Measurements from ENCODE around the gene GLRA3.

Gene GLRA3

GRCh38 chr4:174669270-174669669 is 159.8 kb downstream of the GLRA3 start:
- Histone ChIP-seq H3K27ac (no peak overlapping the region), H3K4me3 (no peak overlapping the region)
- no peak for TF ChIP-seq CTCF (IDR thresholded peaks at IDR 0.05)
- no peak for DNase-seq (ENCODE audit: low spot score)

- no peak for TF ChIP-seq CTCF (IDR thresholded peaks at IDR 0.05)
- H3K27ac ChIP-seq: no peak overlapping the region
- DNase-seq (ENCODE audit: low spot score): no peak
- no peak overlapping the region for H3K4me3 ChIP-seq
These were observed 163.2 kb downstream of the GLRA3 start for GRCh38 chr4:174665799-174666198.

GRCh38 chr4:174663216-174663615 is 165.8 kb downstream of the GLRA3 start:
- no peak for TF ChIP-seq CTCF (IDR thresholded peaks at IDR 0.05)
- no peak for DNase-seq (ENCODE audit: low spot score)

GRCh38 chr4:174658246-174658645 is 170.8 kb downstream of the GLRA3 start:
- TF ChIP-seq CTCF (IDR thresholded peaks at IDR 0.05): no peak
- Histone ChIP-seq H3K27ac (no peak overlapping the region), H3K4me3 (no peak overlapping the region)
- no peak for DNase-seq (ENCODE audit: low spot score)

More at GRCh38 chr4:174663216-174663615, 165.8 kb downstream of the GLRA3 start:
- no peak overlapping the region for H3K27ac ChIP-seq
- H3K4me3 ChIP-seq: no peak overlapping the region

GRCh38 chr4:174657472-174657871 is 171.6 kb downstream of the GLRA3 start:
- no peak for TF ChIP-seq CTCF (IDR thresholded peaks at IDR 0.05)
- H3K4me3 ChIP-seq: no peak overlapping the region
- no peak for DNase-seq (ENCODE audit: low spot score)
- no peak overlapping the region for H3K27ac ChIP-seq

GRCh38 chr4:174654634-174655033 is 174.4 kb downstream of the GLRA3 start:
- TF ChIP-seq CTCF (IDR thresholded peaks at IDR 0.05): no peak
- no peak overlapping the region for H3K27ac ChIP-seq
- no peak for DNase-seq (ENCODE audit: low spot score)
- no peak overlapping the region for H3K4me3 ChIP-seq

- H3K4me3 ChIP-seq: no peak overlapping the region
- H3K27ac ChIP-seq: no peak overlapping the region
- no peak for TF ChIP-seq CTCF (IDR thresholded peaks at IDR 0.05)
- DNase-seq (ENCODE audit: low spot score): no peak
These were observed 178.2 kb downstream of the GLRA3 start for GRCh38 chr4:174650711-174651355.

Data from coronary artery (tissue), 2 donors.